Transverse colon (tissue), 4 donors: ENCODE results near the gene INO80. TPM values are rescaled to one million over a fixed set of nuclear protein-coding genes. Genes with fewer than 3 reads are reported as not detected.
"Not testable (repeated sequence)": the region's sequence is repeated elsewhere in the genome, so short reads cannot be mapped to it uniquely, and the experiment has no call there.

Experiments used
- DNase-seq: peaks from one replicate; pipeline ENCODE4 v3.0.0-alpha.2; 2019
- H3K27ac ChIP-seq, 4 donors: fragments of 200-600 bp; sonication (generic); 2 replicates each; pipeline ENCODE4 v1.5.1; 2016 to 2018; ENCODE audit warnings: inconsistent platforms in 4 of 4
- H3K27me3 ChIP-seq: fragments of 200-600 bp; sonication (generic); 2 replicates; pipeline ENCODE4 v1.5.1; 2017; ENCODE audit warnings: inconsistent platforms
- H3K36me3 ChIP-seq, 4 donors: fragments of 200-600 bp; sonication (generic); 2 replicates each; pipeline ENCODE4 v1.5.1; 2017 to 2019; ENCODE audit warnings: inconsistent platforms in 4 of 4
- H3K4me1 ChIP-seq, 4 donors: fragments of 200-600 bp; sonication (generic); 2 replicates each; pipeline ENCODE4 v1.5.1; 2017 to 2020; ENCODE audit warnings: inconsistent platforms in 4 of 4
- H3K4me3 ChIP-seq, 4 donors: fragments of 200-600 bp; sonication (generic); 1 replicate in 1 of 4; 2 replicates in 3 of 4; pipeline versions ENCODE4 v1.5.1 to v1.6.1; 2017 to 2019; ENCODE audit warnings: inconsistent platforms in 4 of 4
- H3K9me3 ChIP-seq, 2 donors: fragments of 200-600 bp; sonication (generic); 2 replicates each; pipeline ENCODE4 v1.5.1; 2017 to 2019; ENCODE audit warnings: inconsistent platforms in 2 of 2
- EP300 ChIP-seq: sonication (generic); formaldehyde crosslinking; IDR thresholded peaks from one replicate; pipeline ENCODE4 v1.6.1; 2017; ENCODE audit warnings: antibody characterized with exemption, low read depth
- POLR2A ChIP-seq: fragments of 450-650 bp; IDR thresholded peaks from one replicate; pipeline ENCODE4 v1.6.1; 2016; ENCODE audit warnings: antibody characterized with exemption, mild to moderate bottlenecking, moderate library complexity
- POLR2AphosphoS5 ChIP-seq, 3 donors: sonication (generic); formaldehyde crosslinking; IDR thresholded peaks; one replicate each; pipeline ENCODE4 v1.6.1; 2016; ENCODE audit warnings: antibody characterized with exemption in 3 of 3
- WGBS, 2 donors: methylation state at CpG; one replicate each; pipeline ENCODE4 v1.1.5; 2018; ENCODE audit warnings: low coverage in 1 of 2; 5-methylcytosine and 5-hydroxymethylcytosine counted together
- in situ Hi-C, 4 donors: fragments of 200-750 bp; cut with MboI; loops; one replicate each; pipeline versions ENCODE4 v1.15.0 to v1.15.1; 2017; ENCODE audit warnings: low sequenced_read_pairs in 3 of 4, low pct_ligation_motif_present in 1 of 4, low pct_unique_long_range_greater_than_20kb in 1 of 4
- intact Hi-C: fragments of 100-400 bp; cut with DNase I; formaldehyde crosslinking; loops from one replicate; pipeline ENCODE4 v1.15.1; 2023; ENCODE audit warnings: low total_unique reads
- total RNA-seq, 4 donors: library from RNA; depleted of rRNA; stranded (reverse); fragments of >200 nt; gene quantifications; one replicate each; pipeline ENCODE4 v1.1.0, GENCODE V29; 2016
- TF ChIP-seq, protein P1 (sequence below), 5 experiments: fragments of 200-600 bp in 3 of 5; fragments of 450-650 bp in 2 of 5; sonication (generic) in 3 of 5; IDR thresholded peaks; 1 replicate in 2 of 5; 2 replicates in 3 of 5; pipeline ENCODE4 v1.5.1; 2016 to 2017; ENCODE audit warnings: antibody characterized with exemption in 5 of 5, inconsistent platforms in 3 of 5, mild to moderate bottlenecking in 2 of 5, moderate library complexity in 1 of 5

INO80 gene
- total RNA-seq, 4 donors from 2014 or later, result 21.8 to 69.1 (median 29.8) TPM

DNA sequence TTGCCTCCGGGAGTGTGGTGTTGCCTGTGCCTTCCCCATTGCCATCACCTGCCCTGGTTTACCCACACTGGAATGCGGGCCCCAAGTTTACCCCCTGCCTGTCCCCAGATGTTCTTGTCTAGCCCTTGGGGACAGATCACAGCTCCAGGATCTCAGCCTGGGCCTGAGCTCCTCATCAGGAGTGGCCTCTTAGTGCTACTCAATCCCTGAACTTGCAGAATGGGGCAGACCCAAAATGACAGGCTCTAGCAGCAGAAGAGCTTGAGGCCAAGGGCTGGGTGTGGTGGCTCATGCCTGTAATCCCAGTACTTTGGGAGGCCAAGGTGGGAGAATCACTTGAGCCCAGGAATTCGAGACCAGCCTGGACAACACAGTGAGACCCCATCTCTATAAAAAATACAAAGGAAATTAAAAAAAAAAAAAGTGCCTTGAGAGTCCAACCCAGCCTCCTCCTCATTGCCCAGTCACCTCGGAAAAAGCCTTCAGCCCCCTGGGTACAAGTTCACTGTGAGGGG lies 159.0 kb downstream of the INO80 start:
- Histone ChIP-seq H3K27me3 (no peaks in the 10 kb centered on the region), H3K4me3 (no peak overlapping the region), H3K27ac (peak overlapping the region; percentile 49 to 68 (median 56)), H3K9me3 (no peaks in the 10 kb centered on the region), H3K36me3 (no peaks in the 10 kb centered on the region), H3K4me1 (peaks cover 12 to 36% (median 16%) of the 10 kb centered on the region in 4 donors)
- TF ChIP-seq POLR2AphosphoS5 (IDR thresholded peaks at IDR 0.05) (no peak), POLR2A (no peak), EP300 (no peak)
- TF ChIP-seq, protein P1, sequence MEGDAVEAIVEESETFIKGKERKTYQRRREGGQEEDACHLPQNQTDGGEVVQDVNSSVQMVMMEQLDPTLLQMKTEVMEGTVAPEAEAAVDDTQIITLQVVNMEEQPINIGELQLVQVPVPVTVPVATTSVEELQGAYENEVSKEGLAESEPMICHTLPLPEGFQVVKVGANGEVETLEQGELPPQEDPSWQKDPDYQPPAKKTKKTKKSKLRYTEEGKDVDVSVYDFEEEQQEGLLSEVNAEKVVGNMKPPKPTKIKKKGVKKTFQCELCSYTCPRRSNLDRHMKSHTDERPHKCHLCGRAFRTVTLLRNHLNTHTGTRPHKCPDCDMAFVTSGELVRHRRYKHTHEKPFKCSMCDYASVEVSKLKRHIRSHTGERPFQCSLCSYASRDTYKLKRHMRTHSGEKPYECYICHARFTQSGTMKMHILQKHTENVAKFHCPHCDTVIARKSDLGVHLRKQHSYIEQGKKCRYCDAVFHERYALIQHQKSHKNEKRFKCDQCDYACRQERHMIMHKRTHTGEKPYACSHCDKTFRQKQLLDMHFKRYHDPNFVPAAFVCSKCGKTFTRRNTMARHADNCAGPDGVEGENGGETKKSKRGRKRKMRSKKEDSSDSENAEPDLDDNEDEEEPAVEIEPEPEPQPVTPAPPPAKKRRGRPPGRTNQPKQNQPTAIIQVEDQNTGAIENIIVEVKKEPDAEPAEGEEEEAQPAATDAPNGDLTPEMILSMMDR (IDR thresholded peaks at IDR 0.05), result no peak
- in situ Hi-C loops, result no loop called here
- intact Hi-C loops, result no loop called here
- WGBS, 2 donors, result 67 to 85% methylated on average over 1 to 4 of the region's 4 CpGs
- no peak for DNase-seq

DNA sequence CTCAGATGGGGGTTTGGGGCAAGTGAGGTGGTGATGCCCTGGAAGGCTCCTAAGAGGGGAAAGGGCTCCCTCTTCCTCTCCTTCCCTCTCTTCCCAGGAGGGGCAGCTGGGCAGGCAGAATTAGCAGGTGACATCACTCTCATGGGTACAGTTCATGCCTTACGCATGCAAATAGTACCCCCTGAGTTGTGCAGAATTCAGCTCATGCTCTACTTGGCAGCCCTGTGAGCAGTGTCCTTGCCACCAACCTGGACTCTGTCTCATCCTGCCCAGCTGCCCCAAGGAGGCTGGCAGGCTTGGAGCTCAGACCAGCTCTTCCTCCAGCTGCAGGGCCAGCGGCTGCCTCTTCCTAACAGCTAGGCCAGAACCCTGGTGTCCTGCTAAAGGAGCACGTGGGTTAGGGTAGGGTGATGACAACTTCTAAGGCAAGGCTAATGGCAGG lies 159.5 kb downstream of the INO80 start:
- Histone ChIP-seq H3K4me1 (peaks cover 12 to 38% (median 16%) of the 10 kb centered on the region in 4 donors), H3K36me3 (no peaks in the 10 kb centered on the region), H3K4me3 (no peak overlapping the region), H3K9me3 (no peaks in the 10 kb centered on the region), H3K27me3 (no peaks in the 10 kb centered on the region), H3K27ac (peak overlapping the region; percentile 49 to 68 (median 56))
- no peak for TF ChIP-seq POLR2A
- TF ChIP-seq, protein P1 (IDR thresholded peaks at IDR 0.05), result no peak
- no peak for TF ChIP-seq EP300
- no peak for TF ChIP-seq POLR2AphosphoS5 (IDR thresholded peaks at IDR 0.05)
- intact Hi-C loops (no loop called here), in situ Hi-C loops (no loop called here)
- DNase-seq, result no peak
- WGBS, 2 donors, result 93% methylated on average over 3 of the region's 3 CpGs; no CpG with 5 or more reads in 1 of the 2 donors

DNA sequence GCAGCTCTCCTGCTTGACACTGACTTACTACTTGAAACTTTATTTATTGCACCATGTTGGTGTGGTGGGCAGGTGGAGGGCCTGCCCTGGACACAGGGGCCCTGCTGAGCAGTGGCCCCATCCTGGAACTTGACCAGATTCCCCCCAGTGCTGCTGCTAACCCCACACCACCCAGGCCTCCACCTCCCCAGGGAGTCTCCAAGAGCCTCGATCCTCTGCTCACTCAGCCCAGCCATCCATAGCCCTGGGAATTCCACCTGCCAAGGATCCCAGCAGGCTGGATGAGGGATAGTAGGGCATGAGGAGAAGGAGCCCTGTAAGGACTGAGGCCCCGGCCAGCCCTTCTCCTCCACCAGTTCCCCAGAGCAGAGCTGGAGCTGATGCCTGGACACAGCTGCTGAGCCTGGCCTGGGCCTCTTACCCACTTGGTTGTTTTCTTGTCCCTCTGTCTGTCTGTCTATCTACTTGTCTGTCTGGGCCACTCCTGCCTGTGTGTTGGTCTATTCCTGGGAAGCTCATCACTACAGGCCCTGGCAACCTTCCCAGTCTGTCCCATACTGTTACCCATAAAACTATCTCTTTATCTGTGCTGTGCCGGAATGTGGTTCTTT lies 160.0 kb downstream of the INO80 start:
- H3K4me1 ChIP-seq, result peaks cover 12 to 35% (median 14%) of the 10 kb centered on the region in 4 donors
- H3K27ac ChIP-seq, result peak overlapping the region; percentile 49 to 68 (median 56)
- 76% methylated on average over 3 of the region's 3 CpGs; no CpG with 5 or more reads in 1 of the 2 donors for WGBS, 2 donors
- no peak for DNase-seq
- H3K9me3 ChIP-seq, result no peaks in the 10 kb centered on the region
- no peak overlapping the region for H3K4me3 ChIP-seq
- intact Hi-C loops (no loop called here), in situ Hi-C loops (no loop called here)
- no peaks in the 10 kb centered on the region for H3K27me3 ChIP-seq
- TF ChIP-seq, protein P1 (IDR thresholded peaks at IDR 0.05), result no peak
- TF ChIP-seq POLR2AphosphoS5 (IDR thresholded peaks at IDR 0.05) (no peak), POLR2A (no peak), EP300 (no peak)
- H3K36me3 ChIP-seq, result no peaks in the 10 kb centered on the region

DNA sequence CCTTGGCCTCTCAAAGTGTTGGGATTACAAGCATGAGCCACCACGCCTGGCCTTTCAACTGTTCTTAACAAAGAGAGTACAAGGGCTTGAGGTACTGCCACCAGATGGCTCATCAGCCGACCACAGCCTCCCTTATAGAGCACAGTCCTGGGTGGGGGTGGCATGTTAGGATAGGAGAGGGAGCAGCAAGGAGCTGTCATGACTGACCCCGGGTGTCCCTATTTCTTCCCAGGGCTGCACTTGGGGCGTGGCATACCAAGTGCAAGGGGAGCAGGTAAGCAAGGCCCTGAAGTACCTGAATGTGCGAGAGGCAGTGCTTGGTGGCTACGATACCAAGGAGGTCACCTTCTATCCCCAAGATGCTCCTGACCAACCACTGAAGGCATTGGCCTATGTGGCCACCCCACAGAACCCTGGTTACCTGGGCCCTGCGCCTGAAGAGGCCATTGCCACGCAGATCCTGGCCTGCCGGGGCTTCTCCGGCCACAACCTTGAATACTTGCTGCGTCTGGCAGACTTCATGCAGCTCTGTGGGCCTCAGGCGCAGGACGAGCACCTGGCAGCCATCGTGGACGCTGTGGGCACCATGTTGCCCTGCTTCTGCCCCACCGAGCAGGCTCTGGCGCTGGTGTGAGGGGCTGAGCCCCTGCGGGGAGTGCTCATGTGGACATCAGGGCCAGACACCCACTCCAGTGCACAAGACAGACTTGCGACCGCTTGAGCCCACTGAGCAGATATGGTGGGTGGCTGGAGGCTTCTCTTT lies 160.8 kb downstream of the INO80 start:
- DNase-seq, result no peak
- in situ Hi-C loops, result no loop called here
- intact Hi-C loops, result no loop called here

DNA sequence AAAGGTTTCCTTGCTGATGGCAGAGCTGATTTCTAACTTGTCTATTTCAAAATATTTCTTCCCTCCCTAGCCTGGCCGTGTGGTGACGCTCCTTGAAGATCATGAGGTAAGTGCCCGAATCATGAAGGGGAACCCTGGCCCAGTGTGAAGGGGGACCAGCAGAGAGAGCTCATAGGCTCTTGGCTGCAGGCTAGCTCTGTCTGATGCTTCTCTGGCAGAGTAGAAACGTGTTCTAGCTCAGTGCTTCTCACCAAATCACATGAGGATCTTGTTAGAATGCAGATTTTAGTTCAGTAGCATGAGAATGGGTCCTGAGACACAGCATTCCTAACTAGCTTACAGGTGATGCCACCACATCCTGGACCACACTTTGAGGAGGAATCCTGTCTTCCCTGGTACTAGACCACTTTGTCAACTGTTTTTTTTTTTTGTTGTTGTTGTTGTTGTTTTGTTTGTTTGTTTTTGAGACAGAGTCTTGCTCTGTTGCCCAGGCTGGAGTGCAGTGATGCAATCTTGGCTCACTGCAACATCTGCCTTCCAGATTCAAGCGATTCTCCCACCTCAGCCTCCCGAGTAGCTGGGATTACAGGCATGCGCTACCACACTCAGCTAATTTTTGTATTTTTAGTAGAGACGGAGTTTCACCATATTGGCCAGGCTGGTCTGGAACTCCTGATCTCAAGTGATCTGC lies 161.8 kb downstream of the INO80 start:
- H3K27me3 ChIP-seq, H3K4me3 ChIP-seq, H3K36me3 ChIP-seq, H3K27ac ChIP-seq, in situ Hi-C loops, H3K9me3 ChIP-seq, DNase-seq, intact Hi-C loops: not testable (repeated sequence)
- WGBS, 2 donors, result 78% methylated on average over 8 of the region's 8 CpGs; no CpG with 5 or more reads in 1 of the 2 donors
- H3K4me1 ChIP-seq, result peaks cover 9 to 37% (median 14%) of the 10 kb centered on the region in 4 donors

More for the DNA sequence above, 160.8 kb downstream of the INO80 start:
- H3K4me1 ChIP-seq, result peaks cover 8 to 31% (median 10%) of the 10 kb centered on the region in 4 donors
- WGBS, 2 donors, result 91% methylated on average over 20 of the region's 20 CpGs; no CpG with 5 or more reads in 1 of the 2 donors
- H3K27me3 ChIP-seq, result no peaks in the 10 kb centered on the region
- H3K36me3 ChIP-seq, result no peaks in the 10 kb centered on the region
- H3K9me3 ChIP-seq, result no peaks in the 10 kb centered on the region
- TF ChIP-seq POLR2A (no peak), EP300 (no peak), POLR2AphosphoS5 (IDR thresholded peaks at IDR 0.05) (no peak)
- TF ChIP-seq, protein P1 (IDR thresholded peaks at IDR 0.05), result no peak
- no peak overlapping the region for H3K4me3 ChIP-seq
- H3K27ac ChIP-seq, result peak overlapping the region; percentile 49 to 68 (median 56)
